Stimulated activated CD8-positive, alpha-beta memory T cell treated with anti-CD3 and anti-CD28 coated beads, Interleukin-12 subunit alpha, Interleukin-12 subunit beta, amount 100 ng/mL, for 24 hours (primary cell): ENCODE measurements around the gene CHRND.
"Not testable (repeated sequence)": the region's sequence is repeated elsewhere in the genome, so short reads cannot be mapped to it uniquely, and the experiment has no call there.

Source experiments
- DNase-seq: peaks from one replicate; pipeline ENCODE4 v3.0.0-alpha.2; 2020; ENCODE audit errors: extremely low read depth

CHRND gene

GRCh38 chr2:232525199-232525598 is 761 bp upstream of the CHRND start:
- no peak for DNase-seq

- no peak for DNase-seq
Measured at GRCh38 chr2:232526372-232526941, 497 bp downstream of the CHRND start.

GRCh38 chr2:232527905-232528470 is 2.0 kb downstream of the CHRND start:
- no peak for DNase-seq

- no peak for DNase-seq
Measured at GRCh38 chr2:232528746-232529460, 2.9 kb downstream of the CHRND start.

- DNase-seq = no peak
Measured at GRCh38 chr2:232529806-232530547, 4.0 kb downstream of the CHRND start.

- DNase-seq = no peak
Measured at GRCh38 chr2:232530626-232531260, 4.8 kb downstream of the CHRND start.

- DNase-seq = no peak
Measured at GRCh38 chr2:232532419-232532818, 6.5 kb downstream of the CHRND start.

GRCh38 chr2:232532821-232533220 is 6.9 kb downstream of the CHRND start:
- DNase-seq = not testable (repeated sequence)

- DNase-seq = no peak
Measured at GRCh38 chr2:232533944-232534710, 8.2 kb downstream of the CHRND start.

- DNase-seq = no peak
Measured at GRCh38 chr2:232534940-232535651, 9.1 kb downstream of the CHRND start.

GRCh38 chr2:232535761-232536530 is 10.0 kb downstream of the CHRND start:
- no peak for DNase-seq

GRCh38 chr2:232537079-232537478 is 11.1 kb downstream of the CHRND start:
- DNase-seq = no peak

GRCh38 chr2:232537499-232537898 is 11.5 kb downstream of the CHRND start:
- no peak for DNase-seq

GRCh38 chr2:232538671-232539070 is 12.7 kb downstream of the CHRND start:
- DNase-seq = no peak

GRCh38 chr2:232539298-232540231 is 13.6 kb downstream of the CHRND start, which contains the start of gene CHRNG:
Gene CHRNG (plus strand): TSS chr2:232539692. CDS start chr2:232539748, 56 bp downstream.
- DNase-seq = no peak

GRCh38 chr2:232540441-232541041 is 14.6 kb downstream of the CHRND start:
- DNase-seq = no peak

GRCh38 chr2:232541195-232541960 is 15.4 kb downstream of the CHRND start:
- no peak for DNase-seq
